Fibroblast of skin of left biceps (primary cell): ENCODE results near the gene F13B.
"Not testable (repeated sequence)": the region's sequence is repeated elsewhere in the genome, so short reads cannot be mapped to it uniquely, and the experiment has no call there.

Experiments used
- DNase-seq, 2 experiments: peaks; one replicate each; pipeline ENCODE4 v3.0.0-alpha.2; 2013; ENCODE audit warnings: low read depth in 2 of 2

F13B gene

GRCh38 chr1:197066719-197067456 lies at the start of gene F13B:
Gene F13B, minus strand, starts transcription at chr1:197067260. Its CDS starts 37 bp downstream, at chr1:197067223.
- DNase-seq: no peak

- no peak for DNase-seq
Measured at GRCh38 chr1:197116156-197116555, 49.1 kb upstream of the F13B start.

GRCh38 chr1:197106869-197107268 lies 39.8 kb upstream of the F13B start:
- no peak for DNase-seq

GRCh38 chr1:197103300-197103699 lies 36.2 kb upstream of the F13B start:
- no peak for DNase-seq

GRCh38 chr1:197101978-197102377 lies 34.9 kb upstream of the F13B start:
- DNase-seq: no peak

- no peak for DNase-seq
Measured at GRCh38 chr1:197100677-197101076, 33.6 kb upstream of the F13B start.

- DNase-seq: no peak
Measured at GRCh38 chr1:197099444-197099843, 32.4 kb upstream of the F13B start.

- DNase-seq: not testable (repeated sequence)
Measured at GRCh38 chr1:197096971-197097370, 29.9 kb upstream of the F13B start.

- DNase-seq: no peak
Measured at GRCh38 chr1:197096137-197096536, 29.1 kb upstream of the F13B start.

GRCh38 chr1:197093226-197093885 lies 26.3 kb upstream of the F13B start:
- DNase-seq: no peak

- no peak for DNase-seq
Measured at GRCh38 chr1:197092491-197093023, 25.5 kb upstream of the F13B start.

- DNase-seq: no peak
Measured at GRCh38 chr1:197083474-197083873, 16.4 kb upstream of the F13B start.

- no peak for DNase-seq
Measured at GRCh38 chr1:197081117-197081753, 14.2 kb upstream of the F13B start.

GRCh38 chr1:197080323-197080722 lies 13.3 kb upstream of the F13B start:
- DNase-seq: no peak

GRCh38 chr1:197076585-197076984 lies 9.5 kb upstream of the F13B start:
- DNase-seq: no peak

GRCh38 chr1:197073978-197074377 lies 6.9 kb upstream of the F13B start:
- no peak for DNase-seq

GRCh38 chr1:197067457-197067818 lies 378 bp upstream of the F13B start:
- no peak for DNase-seq

GRCh38 chr1:197066277-197066676 lies 783 bp downstream of the F13B start:
- no peak for DNase-seq

- peak; percentile 51 to 52 for DNase-seq
Measured at GRCh38 chr1:197065559-197065958, 1.5 kb downstream of the F13B start.

- no peak for DNase-seq
Measured at GRCh38 chr1:197063212-197063611, 3.8 kb downstream of the F13B start.

- no peak for DNase-seq
Measured at GRCh38 chr1:197062692-197063091, 4.4 kb downstream of the F13B start.

GRCh38 chr1:197049100-197049499 lies 18.0 kb downstream of the F13B start:
- DNase-seq: no peak
